GM19324 (cell line): ENCODE measurements around the gene VIPR2.

Source experiments
- ATAC-seq: cut with Tn5 transposase; IDR thresholded peaks from one replicate; pipeline ENCODE4 v1.9.1; 2021; ENCODE audit warnings: mild to moderate bottlenecking, moderate library complexity; ENCODE audit not compliant: unreplicated experiment, low FRiP score

The VIPR2 gene

GRCh38 chr7:159122276-159122675 is 22.4 kb downstream of the VIPR2 start:
- no peak for ATAC-seq

GRCh38 chr7:159121476-159121875 is 23.2 kb downstream of the VIPR2 start:
- no peak for ATAC-seq

DNA sequence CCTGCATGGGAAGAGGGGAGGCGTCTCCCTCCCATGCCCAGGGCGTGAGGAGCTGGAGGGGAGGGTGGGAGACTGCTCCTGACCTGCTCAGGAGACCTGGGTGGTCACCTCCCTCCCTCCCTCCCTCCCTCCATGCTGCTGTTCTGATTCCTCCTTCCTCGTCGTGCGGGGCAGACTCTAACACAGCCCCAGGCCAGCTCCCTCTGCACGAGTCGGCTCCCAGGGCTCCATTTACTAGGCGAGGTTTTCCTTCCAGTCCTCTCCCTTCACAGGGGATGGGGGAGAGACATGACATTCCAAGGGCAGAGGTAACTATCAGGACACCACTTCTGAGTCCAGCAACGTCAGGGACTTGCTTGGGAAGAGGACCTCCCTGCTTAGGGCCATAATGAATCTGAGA is 23.6 kb downstream of the VIPR2 start:
- ATAC-seq = no peak

DNA sequence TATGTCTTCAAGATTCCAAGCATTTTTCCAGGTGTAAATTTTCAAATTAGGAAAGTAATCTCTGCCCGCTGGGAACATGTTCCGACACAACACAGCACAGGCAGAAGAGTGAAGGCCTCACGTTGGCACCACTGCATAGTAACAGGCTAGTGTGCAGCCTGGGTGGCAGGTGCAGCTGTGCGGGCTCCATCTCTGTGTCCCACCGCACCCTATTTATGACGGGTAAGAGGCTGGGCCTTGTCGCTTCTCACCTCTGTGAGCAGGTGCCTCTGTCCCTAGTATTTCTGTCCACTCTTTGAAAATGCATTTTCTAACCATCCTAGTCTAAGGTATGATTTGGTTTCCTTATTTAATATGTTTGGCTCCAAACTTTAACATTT is 24.1 kb downstream of the VIPR2 start:
- ATAC-seq = no peak

DNA sequence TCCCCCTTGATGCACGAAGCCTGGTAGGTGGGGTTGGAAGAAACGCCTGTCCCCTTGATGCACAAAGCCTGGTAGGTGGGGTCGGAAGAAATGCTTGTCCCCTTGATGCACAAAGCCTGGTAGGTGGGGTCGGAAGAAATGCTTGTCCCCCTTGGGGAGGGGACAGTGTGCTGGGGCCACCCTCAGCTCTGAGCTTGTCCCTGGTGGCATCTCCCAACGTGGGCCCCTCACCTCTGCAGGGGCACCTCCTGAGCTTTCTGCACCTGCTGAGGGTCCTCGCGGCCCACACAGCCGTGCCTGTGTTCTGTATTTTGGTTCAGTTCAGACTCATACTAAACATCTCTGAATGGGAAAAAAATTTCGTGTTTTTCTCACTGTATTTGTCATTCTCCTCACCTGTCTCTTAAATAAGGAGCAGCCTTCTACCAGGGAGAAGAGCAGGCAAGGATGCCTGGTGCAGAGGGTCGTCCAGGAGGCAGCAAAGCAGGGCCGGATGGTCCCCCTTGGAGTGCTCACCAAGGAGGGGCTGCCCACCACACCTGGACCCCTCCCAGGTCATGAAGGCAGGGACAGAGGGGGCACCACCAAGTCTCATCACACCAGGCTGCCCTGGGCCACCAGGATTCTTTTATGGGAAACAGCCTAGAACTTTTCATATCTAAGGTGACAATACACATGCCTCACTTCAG is 24.7 kb downstream of the VIPR2 start:
- no peak for ATAC-seq

DNA sequence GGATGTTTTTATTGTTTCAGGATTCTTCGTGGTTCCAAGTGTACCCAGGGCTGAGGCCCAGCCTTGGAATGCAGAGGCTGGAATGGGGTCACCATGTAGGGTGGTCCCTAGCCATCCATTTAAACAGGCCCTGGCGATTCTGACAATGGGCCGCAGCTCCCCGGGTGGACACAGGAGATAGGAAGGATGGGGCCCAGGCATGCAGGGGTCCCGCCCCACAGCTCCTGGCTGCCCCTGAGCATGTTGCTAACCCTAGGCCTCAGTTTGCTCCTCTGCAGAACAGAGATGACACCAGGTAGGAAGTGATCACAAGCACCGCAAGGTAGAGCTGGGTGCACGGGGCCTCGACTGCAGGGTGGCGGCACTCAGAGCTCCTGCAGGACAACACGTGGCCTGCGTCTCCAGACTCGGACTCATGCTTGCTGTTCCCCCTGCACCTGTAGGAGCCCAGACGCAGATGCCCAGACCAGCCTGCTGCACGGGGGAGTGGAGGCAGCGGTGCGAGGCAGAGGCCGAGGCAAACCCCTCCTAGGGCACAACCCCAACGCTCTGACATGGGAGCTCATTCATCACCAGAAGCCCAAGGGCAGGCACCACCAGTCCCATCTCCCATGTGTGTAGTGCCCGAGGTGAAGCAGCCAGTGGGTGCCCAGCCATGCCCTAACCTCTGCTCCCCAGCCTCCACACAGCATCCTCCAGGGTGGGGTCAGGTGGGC is 25.5 kb downstream of the VIPR2 start:
- no peak for ATAC-seq

DNA sequence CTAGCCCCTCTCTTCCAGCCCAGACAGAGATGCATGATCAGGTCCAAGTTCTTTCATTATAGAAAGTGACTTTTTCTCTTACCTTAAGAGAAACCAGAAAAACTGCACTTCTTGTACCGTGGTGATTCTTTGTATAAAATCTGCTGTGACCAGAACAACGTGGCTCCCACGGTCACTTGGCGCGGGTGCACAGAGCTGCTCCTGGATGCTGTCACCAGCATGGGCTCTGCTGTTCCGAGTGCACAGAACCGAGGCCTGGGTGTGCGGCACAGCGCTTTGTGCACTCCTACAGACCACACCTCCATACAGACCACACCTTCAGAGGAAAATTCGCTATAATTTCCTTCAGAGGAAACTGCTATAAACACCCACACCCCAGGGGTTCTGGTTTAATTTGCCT is 26.0 kb downstream of the VIPR2 start:
- no peak for ATAC-seq

GRCh38 chr7:159118197-159118595 is 26.5 kb downstream of the VIPR2 start:
- no peak for ATAC-seq

GRCh38 chr7:159117366-159118196 is 27.1 kb downstream of the VIPR2 start:
- no peak for ATAC-seq

DNA sequence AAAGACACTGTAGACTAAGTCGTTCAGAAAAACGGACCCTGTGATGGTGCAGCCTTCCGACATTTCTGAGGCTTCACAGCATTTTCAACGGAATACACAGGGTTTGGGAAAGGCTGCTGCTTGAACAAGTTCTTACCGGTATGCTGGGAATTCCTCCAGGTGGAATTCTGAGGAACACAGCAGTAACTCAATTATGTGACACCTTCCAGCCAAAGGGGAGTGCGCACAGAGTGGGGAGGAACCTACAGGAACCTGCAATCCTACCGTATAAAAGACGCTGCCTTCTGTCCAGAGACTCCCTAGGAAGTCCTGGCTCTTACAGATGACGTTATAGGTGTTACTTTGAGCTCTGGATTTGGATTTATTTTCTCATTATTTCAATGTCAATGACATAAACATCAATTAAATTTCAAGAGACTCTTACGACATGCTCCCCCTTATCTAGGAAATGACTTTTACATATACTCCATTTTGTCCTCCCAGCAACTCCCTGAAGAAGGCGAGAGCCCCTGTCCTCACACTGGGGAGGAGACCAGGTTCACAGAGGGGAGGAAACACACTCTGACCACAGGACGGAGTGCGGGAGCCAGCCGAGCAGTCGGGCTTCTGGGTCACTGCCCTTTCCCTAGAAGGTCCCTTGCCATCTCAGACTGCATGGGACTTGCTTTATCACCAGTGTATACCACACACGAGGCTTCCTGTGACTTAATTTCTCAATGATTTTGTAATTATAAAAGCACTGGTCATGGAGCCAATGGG is 27.9 kb downstream of the VIPR2 start:
- no peak for ATAC-seq

DNA sequence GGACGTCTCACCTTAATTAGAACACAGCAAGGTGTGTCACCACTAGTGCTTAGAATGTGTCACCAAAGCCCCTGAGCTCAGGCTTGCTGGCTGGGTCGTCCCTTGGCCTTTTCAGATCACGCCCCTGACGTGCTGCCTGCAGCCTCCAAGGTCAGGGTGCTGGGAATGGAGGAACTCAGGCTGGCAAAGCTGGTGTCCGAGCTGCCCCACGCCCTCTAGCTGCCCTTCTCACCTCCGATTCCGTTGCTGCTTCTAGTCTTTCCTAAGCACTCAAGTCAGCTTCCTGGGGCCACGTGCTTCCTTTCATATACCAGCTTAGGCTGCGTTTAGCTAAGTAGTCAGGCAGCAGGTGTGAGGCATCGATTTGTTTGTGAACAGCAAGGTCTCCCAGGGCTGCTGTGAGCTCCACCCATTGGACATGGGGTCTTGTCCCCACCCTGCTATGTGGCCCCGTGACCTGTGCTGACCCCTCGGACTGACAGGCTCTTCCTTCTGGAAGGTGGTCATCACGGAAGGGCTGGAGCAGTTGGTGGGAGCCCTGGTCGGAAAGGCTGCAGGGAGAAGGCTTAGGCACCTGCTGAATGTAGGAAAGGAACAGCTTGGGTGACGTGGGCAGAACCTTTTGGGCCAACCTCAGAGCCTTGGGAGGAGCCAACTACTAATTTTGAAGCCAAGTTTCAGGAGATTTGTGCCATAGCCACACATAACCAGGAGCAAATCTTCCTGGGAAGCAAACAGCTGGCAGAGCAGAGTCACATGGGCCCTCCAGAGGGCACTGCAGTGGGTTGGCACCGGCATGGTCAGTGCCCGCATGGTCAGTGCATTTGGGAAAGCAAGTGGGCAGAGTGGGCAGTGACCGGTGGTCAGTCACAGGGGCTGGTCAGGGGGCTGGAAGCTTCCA is 28.8 kb downstream of the VIPR2 start:
- ATAC-seq = no peak

GRCh38 chr7:159114981-159115380 is 29.7 kb downstream of the VIPR2 start:
- ATAC-seq = no peak

DNA sequence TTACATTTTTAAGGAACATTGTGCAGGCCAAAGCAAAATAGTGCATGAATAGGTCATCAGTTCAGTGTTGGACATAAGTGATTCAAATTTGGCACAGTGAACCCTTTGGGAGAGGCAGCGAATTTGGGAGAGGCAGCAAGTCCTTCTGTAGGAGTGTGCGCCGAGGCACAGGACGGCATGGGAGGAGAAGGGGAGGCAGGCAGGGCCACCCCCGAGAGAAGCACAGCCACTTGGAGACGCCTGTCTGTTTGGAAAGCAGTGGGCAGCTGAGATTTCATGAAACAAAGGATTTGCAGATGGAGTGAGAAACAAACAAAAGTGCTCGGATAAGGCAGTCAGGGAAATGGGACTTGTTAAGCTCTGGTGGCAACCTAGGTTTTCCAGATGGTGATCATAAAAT is 30.6 kb downstream of the VIPR2 start:
- no peak for ATAC-seq

- ATAC-seq = no peak
Observed at GRCh38 chr7:159113056-159113455, 31.6 kb downstream of the VIPR2 start.

DNA sequence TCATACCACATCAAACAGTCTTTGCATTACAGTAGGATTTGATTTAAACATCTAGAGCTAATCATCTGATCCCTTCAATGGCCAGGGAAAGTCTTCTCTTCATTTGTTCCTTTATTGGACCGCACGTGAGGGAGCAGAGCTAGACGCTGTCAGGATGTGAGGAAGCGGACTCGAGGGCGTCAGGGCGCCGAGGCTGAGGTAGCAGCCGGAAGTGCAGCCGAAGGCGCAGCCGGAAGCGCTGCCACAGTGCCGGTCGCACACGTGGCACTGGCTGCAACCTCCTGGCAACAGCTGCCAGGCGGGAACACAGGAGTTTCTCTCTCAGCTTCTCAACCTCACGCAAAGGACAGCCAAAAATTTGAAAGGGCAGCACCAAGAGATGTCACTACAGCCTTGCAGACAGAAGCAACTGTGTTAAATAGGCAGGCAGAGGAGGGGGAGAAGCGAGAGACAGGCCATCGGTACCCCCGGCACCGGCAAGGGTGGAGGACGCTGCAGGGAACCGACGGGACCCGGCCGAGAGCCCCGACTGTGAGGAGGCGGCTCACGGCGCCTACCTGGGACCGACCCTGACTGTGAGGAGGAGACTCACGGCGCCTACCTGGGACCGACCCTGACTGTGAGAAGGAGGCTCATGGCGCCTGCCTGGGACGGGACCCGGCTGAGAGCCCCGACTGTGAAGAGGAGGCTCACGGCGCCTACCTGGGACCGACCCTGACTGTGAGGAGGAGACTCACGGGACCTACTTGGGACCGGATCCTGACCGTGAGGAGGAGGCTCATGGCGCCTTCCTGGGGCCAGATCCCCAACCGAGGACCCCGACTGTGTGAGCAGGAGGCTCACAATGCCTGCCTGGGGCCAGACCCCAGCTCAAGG is 32.3 kb downstream of the VIPR2 start:
- ATAC-seq = no peak

DNA sequence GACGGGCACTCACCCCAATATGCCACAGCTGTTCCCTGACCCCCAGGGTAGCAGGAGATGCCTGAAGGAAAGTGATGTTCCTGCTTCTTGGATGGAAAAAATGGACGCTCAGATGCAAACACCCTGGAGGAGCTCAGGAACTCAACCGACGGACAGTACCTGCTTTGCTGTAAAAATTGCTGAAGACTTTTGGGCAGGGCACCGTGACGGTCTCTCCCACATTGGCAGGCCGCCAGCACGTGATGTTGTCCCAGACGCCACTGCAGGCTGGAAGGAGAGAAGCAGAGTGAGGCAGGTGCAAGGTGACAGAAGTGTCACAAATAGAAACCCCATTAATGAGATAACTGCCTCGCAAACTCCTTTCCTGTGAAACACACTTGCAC is 35.0 kb downstream of the VIPR2 start:
- ATAC-seq = no peak

DNA sequence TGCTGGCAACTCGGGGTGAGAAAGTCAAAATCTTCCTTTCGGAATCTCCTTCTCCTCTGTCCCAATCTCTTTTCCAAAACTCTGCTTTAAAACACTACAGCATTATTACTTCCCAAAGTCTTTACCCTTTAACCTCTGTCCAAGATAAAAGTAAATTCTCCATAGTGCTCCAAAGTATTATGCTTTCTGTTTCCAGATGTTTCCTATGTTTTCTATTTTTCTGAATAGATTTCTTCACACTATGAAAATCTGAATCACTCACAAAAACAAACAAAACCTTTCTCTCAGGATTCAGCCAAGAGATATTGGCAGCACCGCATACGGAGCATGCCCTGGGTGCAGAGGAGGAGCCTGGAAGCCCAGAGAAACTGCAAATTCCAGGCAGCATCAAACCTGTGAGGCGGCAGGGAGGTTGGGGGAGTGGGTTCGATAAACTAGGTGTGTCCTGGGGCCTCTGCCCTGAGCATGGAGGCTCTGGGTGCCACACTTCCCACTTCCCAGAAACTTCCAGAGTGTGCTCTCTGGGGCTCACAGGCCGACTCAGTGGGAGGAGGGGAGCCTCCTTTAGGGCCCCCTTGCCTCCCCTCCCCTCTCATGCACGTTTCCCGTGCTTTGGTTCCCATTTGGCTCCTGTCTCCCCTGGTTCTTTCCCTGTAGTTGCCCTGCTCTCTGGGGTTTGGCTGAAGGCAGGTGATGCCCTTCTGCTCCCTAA is 35.6 kb downstream of the VIPR2 start:
- no peak for ATAC-seq

DNA sequence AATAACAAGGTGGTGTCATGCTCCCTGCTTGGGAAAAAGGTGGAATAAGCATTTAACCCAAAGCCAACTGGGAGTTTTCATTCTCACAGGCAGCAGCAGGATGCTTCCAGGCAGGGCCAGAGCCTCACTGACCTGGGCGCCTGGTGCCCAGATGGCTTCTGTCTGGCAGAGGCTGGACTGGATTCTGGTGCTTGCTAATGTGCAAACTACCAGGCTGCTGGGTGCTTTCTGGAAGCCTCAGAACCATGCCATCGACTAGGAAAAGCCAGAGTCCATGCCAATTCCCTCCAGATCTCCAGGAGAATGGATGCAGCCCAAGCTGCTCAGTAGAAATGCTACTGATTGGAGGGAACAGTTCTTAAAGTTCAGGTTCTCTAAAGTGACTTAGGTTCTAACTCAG is 36.2 kb downstream of the VIPR2 start:
- ATAC-seq = no peak
